NT2/D1 (cell line): ENCODE data around the gene VANGL1.

ENCODE experiments used
- SUZ12 ChIP-seq: IDR thresholded peaks from 2 replicates; pipeline ENCODE4 v1.6.1; 2011; ENCODE audit not compliant: insufficient read length, insufficient read depth; ENCODE audit errors: extremely low read depth
- YY1 ChIP-seq: IDR thresholded peaks from 2 replicates; pipeline ENCODE4 v1.6.1; 2011; ENCODE audit not compliant: insufficient read length, insufficient read depth
- ZNF274 ChIP-seq: IDR thresholded peaks from 2 replicates; pipeline ENCODE4 v1.6.1; 2011; ENCODE audit warnings: mild to moderate bottlenecking, low read depth, low read length

DNA sequence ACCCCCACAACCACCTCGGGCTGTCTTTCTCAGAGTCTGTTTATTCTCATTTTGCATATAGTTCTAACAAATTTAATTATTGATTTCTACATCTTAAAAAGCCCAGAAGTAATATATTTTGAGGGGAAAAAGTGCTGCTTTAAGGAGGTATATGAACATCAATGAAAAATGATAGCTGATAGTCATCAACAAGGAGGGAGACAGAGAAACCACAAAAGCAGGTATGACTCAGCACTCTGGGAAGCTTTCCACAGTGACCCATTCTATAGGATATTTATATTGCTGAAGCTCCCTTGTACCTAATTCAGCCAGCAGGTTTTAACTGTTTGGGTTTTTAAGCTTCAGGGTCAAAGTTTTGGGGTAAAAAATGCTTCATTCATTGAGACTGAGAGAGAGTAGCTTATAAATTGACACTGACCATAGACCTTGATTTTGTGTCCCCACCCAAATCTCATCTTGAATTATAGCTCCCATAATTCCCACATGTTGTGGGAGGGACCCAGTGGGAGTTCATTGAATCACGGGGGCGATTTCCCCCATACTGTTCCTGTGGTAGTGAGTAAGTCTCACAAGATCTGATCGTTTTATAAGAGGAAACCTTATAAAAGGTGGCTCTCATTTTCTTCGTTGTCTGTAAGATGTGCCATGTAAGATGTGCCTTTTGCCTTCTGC lies 27.4 kb downstream of the VANGL1 start:
- TF ChIP-seq SUZ12 (no peak), ZNF274 (no peak), YY1 (no peak)
